Spleen (tissue), 7 donors: Measurements from ENCODE around the gene DNAAF3.

ENCODE experiments used
- POLR2A ChIP-seq, 3 donors: fragments of 450-650 bp; IDR thresholded peaks; one replicate each; pipeline ENCODE4 v1.5.1; 2017; ENCODE audit warnings: antibody characterized with exemption in 3 of 3, mild to moderate bottlenecking in 1 of 3
- TF ChIP-seq, protein P1 (sequence below), 11 experiments: fragments of 200-600 bp in 7 of 11; fragments of 450-650 bp in 4 of 11; sonication (generic) in 4 of 11; IDR thresholded peaks in 8 of 11; conservative IDR thresholded peaks in 3 of 11; 1 replicate in 7 of 11; 2 replicates in 4 of 11; pipeline versions ENCODE4 v1.4.0 to v1.8.0; 2016 to 2021; ENCODE audit warnings: antibody characterized with exemption in 11 of 11, inconsistent platforms in 4 of 11, mild to moderate bottlenecking in 1 of 11
- donor health status: DM: no; HTN: no; CAD: no; lungs with moderate emphysema.
- donor health status: DM: no; HTN: no; CAD: no.
- donor health status: DM: no; HTN: no; CAD: no.

GRCh38 chr19:55119053-55119452 is 47.4 kb downstream of the DNAAF3 start:
- no peak for TF ChIP-seq POLR2A (IDR thresholded peaks at IDR 0.05)
- TF ChIP-seq, protein P1, sequence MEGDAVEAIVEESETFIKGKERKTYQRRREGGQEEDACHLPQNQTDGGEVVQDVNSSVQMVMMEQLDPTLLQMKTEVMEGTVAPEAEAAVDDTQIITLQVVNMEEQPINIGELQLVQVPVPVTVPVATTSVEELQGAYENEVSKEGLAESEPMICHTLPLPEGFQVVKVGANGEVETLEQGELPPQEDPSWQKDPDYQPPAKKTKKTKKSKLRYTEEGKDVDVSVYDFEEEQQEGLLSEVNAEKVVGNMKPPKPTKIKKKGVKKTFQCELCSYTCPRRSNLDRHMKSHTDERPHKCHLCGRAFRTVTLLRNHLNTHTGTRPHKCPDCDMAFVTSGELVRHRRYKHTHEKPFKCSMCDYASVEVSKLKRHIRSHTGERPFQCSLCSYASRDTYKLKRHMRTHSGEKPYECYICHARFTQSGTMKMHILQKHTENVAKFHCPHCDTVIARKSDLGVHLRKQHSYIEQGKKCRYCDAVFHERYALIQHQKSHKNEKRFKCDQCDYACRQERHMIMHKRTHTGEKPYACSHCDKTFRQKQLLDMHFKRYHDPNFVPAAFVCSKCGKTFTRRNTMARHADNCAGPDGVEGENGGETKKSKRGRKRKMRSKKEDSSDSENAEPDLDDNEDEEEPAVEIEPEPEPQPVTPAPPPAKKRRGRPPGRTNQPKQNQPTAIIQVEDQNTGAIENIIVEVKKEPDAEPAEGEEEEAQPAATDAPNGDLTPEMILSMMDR (IDR thresholded peaks at IDR 0.05 in 8 of 11, conservative IDR thresholded peaks at IDR 0.05 in 3 of 11) = no peak
